Caco-2 (cell line): ENCODE measurements around the gene ZFY. TPM values are rescaled to one million over a fixed set of nuclear protein-coding genes. Genes with fewer than 3 reads are reported as not detected.

ENCODE experiments used
- Bru-seq: library from RNA; stranded (reverse); fragments of 400-500 nt; gene quantifications from one replicate; lab custom pipeline; 2021; lab: Mats Ljungman, UMichigan
- BruChase-seq, 2 experiments: library from RNA; stranded (reverse); fragments of 400-500 nt; gene quantifications; one replicate each; lab custom pipeline; 2021; lab: Mats Ljungman, UMichigan
- BruUV-seq: library from RNA; stranded (reverse); fragments of 400-500 nt; replicated peaks from 2 replicates; lab custom pipeline; 2021; lab: Mats Ljungman, UMichigan
- CTCF ChIA-PET: fragments of 300-600 bp; sonication (Branson Sonifier 250); formaldehyde crosslinking; loops from one replicate; lab custom pipeline; 2022; ENCODE audit warnings: antibody characterized with exemption; lab: Charles Lee
- POLR2A ChIA-PET: fragments of 300-600 bp; sonication (Branson Sonifier 250); formaldehyde crosslinking; loops from one replicate; lab custom pipeline; 2022; ENCODE audit warnings: antibody characterized with exemption; lab: Charles Lee
- DNase-seq, 2 experiments: peaks; one replicate each; pipeline versions ENCODE4 v3.0.0 to v3.0.0-alpha.2; 2020 to 2022
- H3K27me3 ChIP-seq: replicated peaks from 2 replicates; pipeline ENCODE4 v1.6.0; 2011; ENCODE audit warnings: low read length; ENCODE audit not compliant: control insufficient read depth, insufficient read depth
- H3K36me3 ChIP-seq: 2 replicates; pipeline ENCODE4 v1.5.1; 2011; ENCODE audit warnings: low read length; ENCODE audit not compliant: control insufficient read depth, insufficient read depth
- H3K4me1 ChIP-seq: fragments of 250-450 bp; sonication (Bioruptor Pico); 2 replicates; pipeline ENCODE4 v1.5.1; 2020; ENCODE audit warnings: mild to moderate bottlenecking
- H3K4me3 ChIP-seq: 2 replicates; pipeline ENCODE4 v1.5.1; 2011; ENCODE audit warnings: low read depth, mild to moderate bottlenecking, control low read depth, low read length
- H3K9me3 ChIP-seq: fragments of 250-450 bp; sonication (Bioruptor Pico); 2 replicates; pipeline ENCODE4 v1.5.1; 2020; ENCODE audit warnings: mild to moderate bottlenecking, moderate library complexity
- H3K27ac Mint-ChIP-seq: one replicate; pipeline ENCODE4 v1.8.0; 2022; ENCODE audit warnings: mixed read lengths; ENCODE audit not compliant: unreplicated experiment
- H3K27me3 Mint-ChIP-seq: one replicate; pipeline ENCODE4 v1.8.0; 2022; ENCODE audit warnings: mixed read lengths; ENCODE audit not compliant: insufficient read depth, unreplicated experiment
- H3K36me3 Mint-ChIP-seq: one replicate; pipeline ENCODE4 v1.8.0; 2022; ENCODE audit warnings: mild to moderate bottlenecking, mixed read lengths; ENCODE audit not compliant: insufficient read depth, unreplicated experiment
- H3K4me1 Mint-ChIP-seq: one replicate; pipeline ENCODE4 v1.8.0; 2022; ENCODE audit warnings: low read depth, mixed read lengths; ENCODE audit not compliant: unreplicated experiment
- H3K4me3 Mint-ChIP-seq: one replicate; pipeline ENCODE4 v1.8.0; 2022; ENCODE audit warnings: mild to moderate bottlenecking, moderate library complexity, mixed read lengths; ENCODE audit not compliant: unreplicated experiment
- H3K9me3 Mint-ChIP-seq: one replicate; pipeline ENCODE4 v1.8.0; 2022; ENCODE audit warnings: mixed read lengths; ENCODE audit not compliant: unreplicated experiment
- intact Hi-C: fragments of 100-400 bp; cut with micrococcal nuclease; formaldehyde crosslinking; loops from one replicate; pipeline ENCODE4 v1.10.0; 2022; ENCODE audit not compliant: unreplicated experiment
- long read RNA-seq: library from polyadenylated mRNA; stranded (forward); transcript quantifications from one replicate; pipeline ENCODE4 v2.0.0, GENCODE V29; 2022
- total RNA-seq: library from RNA; stranded (reverse); gene quantifications from 2 replicates; pipeline ENCODE4 v1.2.3, GENCODE V29; 2022
- TF ChIP-seq, protein P1 (sequence below), 2 experiments: fragments of 200-600 bp in 1 of 2; IDR thresholded peaks; 1 replicate in 1 of 2; 2 replicates in 1 of 2; pipeline versions ENCODE4 v1.5.1 to v1.8.0; 2011 to 2022; ENCODE audit warnings: antibody characterized with exemption in 1 of 2, control low read depth in 1 of 2, inconsistent platforms in 1 of 2, low read depth in 1 of 2, low read length in 1 of 2, mild to moderate bottlenecking in 1 of 2, moderate library complexity in 1 of 2; ENCODE audit not compliant: insufficient read depth in 1 of 2, severe bottlenecking in 1 of 2, unreplicated experiment in 1 of 2

Gene ZFY
- total RNA-seq: not detected in 2 replicates
- not detected for Bru-seq, nascent RNA
- BruChase-seq, experiment 1, labeled RNA remaining after a 2-hour chase: not detected
- not detected for BruChase-seq, experiment 2, labeled RNA remaining after a 6-hour chase
- long read RNA-seq: 0 reads

DNA sequence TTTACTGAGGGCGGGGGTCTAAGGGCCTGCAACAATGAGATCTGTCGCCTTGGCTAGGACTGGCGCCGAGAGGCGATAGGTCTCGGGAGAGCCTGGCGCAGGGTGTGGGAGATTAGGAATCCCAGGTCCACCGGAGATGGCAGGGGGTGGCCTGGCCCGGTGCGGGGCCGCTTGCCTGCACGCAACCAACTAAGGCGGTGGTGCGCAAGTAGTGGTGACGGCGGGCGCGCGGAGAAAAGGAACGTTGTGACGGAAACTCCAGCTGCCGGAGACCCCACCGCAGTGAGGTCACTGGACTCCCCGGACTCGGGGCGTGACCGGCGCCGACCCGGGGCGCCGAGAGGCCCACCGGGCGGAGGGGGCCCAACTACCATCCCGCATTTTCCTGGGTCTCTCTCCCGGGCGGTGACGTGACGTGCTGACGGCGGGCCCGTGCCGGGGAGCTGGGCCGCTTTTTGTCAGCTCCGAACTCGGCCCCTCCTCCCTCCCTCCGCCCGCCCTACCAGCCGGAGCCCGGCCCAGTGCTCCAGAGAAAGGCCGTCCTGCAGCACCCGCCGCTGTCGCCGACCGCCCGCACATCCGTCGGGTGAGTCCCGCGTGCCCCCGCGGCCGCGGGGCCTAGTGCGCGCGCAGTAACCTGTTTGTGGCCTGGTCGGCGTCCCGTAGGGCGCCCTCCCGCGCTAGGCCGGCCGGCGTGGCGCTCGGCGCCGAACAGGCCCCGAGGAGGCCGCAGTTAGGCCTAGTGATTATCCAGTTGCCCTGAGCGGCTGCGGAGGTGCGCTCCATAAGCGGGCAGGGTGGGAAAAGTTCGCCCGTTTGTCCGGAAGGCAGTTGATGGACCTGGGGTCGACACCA is at the start of gene ZFY:
Gene ZFY (plus strand): TSS at position 521 of the 855 bp plus-strand sequence. CDS start 18,556 bp downstream, outside the sequence.
- TF ChIP-seq, protein P1, sequence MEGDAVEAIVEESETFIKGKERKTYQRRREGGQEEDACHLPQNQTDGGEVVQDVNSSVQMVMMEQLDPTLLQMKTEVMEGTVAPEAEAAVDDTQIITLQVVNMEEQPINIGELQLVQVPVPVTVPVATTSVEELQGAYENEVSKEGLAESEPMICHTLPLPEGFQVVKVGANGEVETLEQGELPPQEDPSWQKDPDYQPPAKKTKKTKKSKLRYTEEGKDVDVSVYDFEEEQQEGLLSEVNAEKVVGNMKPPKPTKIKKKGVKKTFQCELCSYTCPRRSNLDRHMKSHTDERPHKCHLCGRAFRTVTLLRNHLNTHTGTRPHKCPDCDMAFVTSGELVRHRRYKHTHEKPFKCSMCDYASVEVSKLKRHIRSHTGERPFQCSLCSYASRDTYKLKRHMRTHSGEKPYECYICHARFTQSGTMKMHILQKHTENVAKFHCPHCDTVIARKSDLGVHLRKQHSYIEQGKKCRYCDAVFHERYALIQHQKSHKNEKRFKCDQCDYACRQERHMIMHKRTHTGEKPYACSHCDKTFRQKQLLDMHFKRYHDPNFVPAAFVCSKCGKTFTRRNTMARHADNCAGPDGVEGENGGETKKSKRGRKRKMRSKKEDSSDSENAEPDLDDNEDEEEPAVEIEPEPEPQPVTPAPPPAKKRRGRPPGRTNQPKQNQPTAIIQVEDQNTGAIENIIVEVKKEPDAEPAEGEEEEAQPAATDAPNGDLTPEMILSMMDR (IDR thresholded peaks at IDR 0.05; ENCODE audit: insufficient read depth in 1 of 2, low read depth in 1 of 2, low read length in 1 of 2, severe bottlenecking in 1 of 2, unreplicated experiment in 1 of 2): no peak
- Mint-ChIP-seq H3K4me3 (no peak within 1 kb of the TSS), H3K9me3 (no peaks in the 10 kb centered on the region), H3K27ac (no peak within 1 kb of the TSS), H3K27me3 (no peaks in the 10 kb centered on the region), H3K4me1 (no peaks in the 10 kb centered on the region), H3K36me3 (no peaks in the 10 kb centered on the region)
- H3K4me1 ChIP-seq: no peaks in the 10 kb centered on the region
- intact Hi-C loops: no loop called here
- H3K27me3 ChIP-seq: no peaks in the 10 kb centered on the region
- H3K36me3 ChIP-seq: no peaks in the 10 kb centered on the region
- H3K9me3 ChIP-seq: no peaks in the 10 kb centered on the region
- BruUV-seq: no TSS peak
- no peak within 1 kb of the TSS for H3K4me3 ChIP-seq
- ChIA-PET CTCF (no interaction called here), POLR2A (no interaction called here)
- DNase-seq: no peak

DNA sequence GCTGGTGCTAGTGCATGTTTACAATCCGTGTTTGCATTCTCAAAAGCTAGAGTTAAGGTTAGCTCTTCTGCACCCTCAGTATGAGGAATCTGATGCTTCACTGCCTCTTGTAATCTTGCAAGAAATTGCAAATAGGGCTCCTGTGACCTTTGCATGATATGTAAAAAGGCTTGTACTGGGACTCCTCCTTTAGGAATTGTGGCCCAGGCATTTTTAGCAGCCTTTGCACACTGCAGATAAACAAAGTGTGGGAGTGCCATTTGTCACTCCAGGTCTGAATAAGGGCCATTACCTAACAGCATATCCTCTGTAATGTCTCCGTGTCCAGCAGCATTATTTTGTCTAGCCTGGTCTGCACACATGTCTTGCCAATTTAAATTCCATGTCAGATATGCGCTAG is 49.3 kb upstream of the ZFY start:
- ChIA-PET POLR2A (no interaction called here), CTCF (no interaction called here)
- no peak for DNase-seq
- intact Hi-C loops: no loop called here
- Mint-ChIP-seq H3K9me3 (no peaks in the 10 kb centered on the region), H3K4me1 (no peaks in the 10 kb centered on the region), H3K36me3 (no peaks in the 10 kb centered on the region), H3K27ac (no peak overlapping the region), H3K4me3 (no peak overlapping the region), H3K27me3 (no peaks in the 10 kb centered on the region)
- TF ChIP-seq, protein P1 (IDR thresholded peaks at IDR 0.05; ENCODE audit: insufficient read depth in 1 of 2, low read depth in 1 of 2, low read length in 1 of 2, severe bottlenecking in 1 of 2, unreplicated experiment in 1 of 2): no peak
- H3K36me3 ChIP-seq: no peaks in the 10 kb centered on the region
- H3K27me3 ChIP-seq: no peaks in the 10 kb centered on the region
- H3K4me1 ChIP-seq: no peaks in the 10 kb centered on the region
- no peak overlapping the region for H3K4me3 ChIP-seq
- no TSS peak for BruUV-seq
- no peaks in the 10 kb centered on the region for H3K9me3 ChIP-seq

DNA sequence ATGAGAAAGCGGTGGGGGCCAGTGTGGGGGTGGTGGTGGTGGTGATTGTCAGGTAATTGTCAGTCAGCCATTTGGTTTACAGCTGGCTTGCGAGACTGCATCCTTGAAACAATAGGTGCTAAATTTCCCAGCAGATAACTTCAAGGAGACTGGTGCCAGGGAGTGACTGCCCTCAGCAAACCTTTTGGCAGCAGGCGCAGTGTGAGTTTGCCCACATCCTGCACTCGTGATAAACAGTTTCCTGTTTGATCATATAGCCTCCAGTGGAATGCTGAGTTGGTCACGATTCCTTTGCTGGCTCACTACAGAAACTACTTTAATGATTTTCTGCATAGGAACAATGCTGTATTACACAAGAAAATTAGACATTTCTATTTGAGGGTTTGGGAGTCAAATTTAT is 47.8 kb upstream of the ZFY start:
- no TSS peak for BruUV-seq
- Histone ChIP-seq H3K36me3 (no peaks in the 10 kb centered on the region), H3K27me3 (no peaks in the 10 kb centered on the region), H3K9me3 (no peaks in the 10 kb centered on the region), H3K4me1 (no peaks in the 10 kb centered on the region), H3K4me3 (no peak overlapping the region)
- Mint-ChIP-seq H3K36me3 (no peaks in the 10 kb centered on the region), H3K9me3 (no peaks in the 10 kb centered on the region), H3K4me1 (no peaks in the 10 kb centered on the region), H3K27ac (no peak overlapping the region), H3K27me3 (no peaks in the 10 kb centered on the region), H3K4me3 (no peak overlapping the region)
- TF ChIP-seq, protein P1 (IDR thresholded peaks at IDR 0.05; ENCODE audit: insufficient read depth in 1 of 2, low read depth in 1 of 2, low read length in 1 of 2, severe bottlenecking in 1 of 2, unreplicated experiment in 1 of 2): no peak
- no peak for DNase-seq
- POLR2A ChIA-PET: no interaction called here
- CTCF ChIA-PET: no interaction called here
- intact Hi-C loops: no loop called here
